Prostate gland (tissue), 2 donors: ENCODE measurements around the gene TAAR6. TPM values are rescaled to one million over a fixed set of nuclear protein-coding genes. Genes with fewer than 3 reads are reported as not detected.
"Not testable (repeated sequence)": the region's sequence is repeated elsewhere in the genome, so short reads cannot be mapped to it uniquely, and the experiment has no call there.

Source experiments
- DNase-seq: peaks from one replicate; pipeline ENCODE4 v3.0.0-alpha.2; 2019; ENCODE audit warnings: low spot score
- H3K27ac ChIP-seq, 2 donors: fragments of 200-600 bp; sonication (generic); 2 replicates each; pipeline ENCODE4 v1.5.1; 2017 to 2019
- H3K27me3 ChIP-seq: fragments of 200-600 bp; sonication (generic); replicated peaks from 2 replicates; pipeline ENCODE4 v1.5.1; 2019; ENCODE audit not compliant: insufficient read depth
- H3K36me3 ChIP-seq, 2 donors: fragments of 200-600 bp; sonication (generic); 1 replicate in 1 of 2; 2 replicates in 1 of 2; pipeline versions ENCODE4 v1.5.1 to v1.8.1; 2017 to 2019
- H3K4me1 ChIP-seq: fragments of 200-600 bp; sonication (generic); replicated peaks from 2 replicates; pipeline ENCODE4 v1.5.1; 2019
- H3K4me3 ChIP-seq, 2 donors: fragments of 200-600 bp; sonication (generic); 2 replicates each; pipeline ENCODE4 v1.5.1; 2017 to 2019
- H3K9me3 ChIP-seq: fragments of 200-600 bp; sonication (generic); 2 replicates; pipeline ENCODE4 v1.5.1; 2017
- CTCF ChIP-seq, 4 experiments: fragments of 200-600 bp in 2 of 4; fragments of 450-650 bp in 2 of 4; sonication (generic) in 2 of 4; IDR thresholded peaks; 1 replicate in 3 of 4; 2 replicates in 1 of 4; pipeline ENCODE4 v1.5.1; 2016 to 2019; ENCODE audit warnings: antibody characterized with exemption in 4 of 4, mild to moderate bottlenecking in 2 of 4, moderate library complexity in 2 of 4
- POLR2A ChIP-seq: fragments of 450-650 bp; IDR thresholded peaks from one replicate; pipeline ENCODE4 v1.6.1; 2016; ENCODE audit warnings: antibody characterized with exemption, mild to moderate bottlenecking
- POLR2AphosphoS5 ChIP-seq: sonication (generic); formaldehyde crosslinking; IDR thresholded peaks from one replicate; pipeline ENCODE4 v1.6.1; 2017; ENCODE audit warnings: antibody characterized with exemption
- WGBS: methylation state at CpG from one replicate; pipeline ENCODE4 v1.1.5; 2018; 5-methylcytosine and 5-hydroxymethylcytosine counted together
- intact Hi-C: fragments of 100-400 bp; cut with DNase I; formaldehyde crosslinking; loops from one replicate; pipeline ENCODE4 v1.14.2; 2022
- total RNA-seq, 2 donors: library from RNA; depleted of rRNA; stranded (reverse); fragments of >200 nt; gene quantifications; one replicate each; pipeline ENCODE4 v1.1.0, GENCODE V29; 2016

TAAR6 gene
- total RNA-seq, 2 donors from 2014 or later, result not detected

GRCh38 chr6:132544826-132545225 lies 25.3 kb upstream of the TAAR6 start:
- H3K9me3 ChIP-seq, result no peaks in the 10 kb centered on the region
- H3K4me3 ChIP-seq, result no peak overlapping the region
- TF ChIP-seq CTCF (IDR thresholded peaks at IDR 0.05), result no peak
- no peak for TF ChIP-seq POLR2A
- TF ChIP-seq POLR2AphosphoS5, result no peak
- H3K27ac ChIP-seq, result no peak overlapping the region
- no peaks in the 10 kb centered on the region for H3K27me3 ChIP-seq
- no peak for DNase-seq
- intact Hi-C loops, result no loop called here
- no peaks in the 10 kb centered on the region for H3K36me3 ChIP-seq
- no peaks in the 10 kb centered on the region for H3K4me1 ChIP-seq

GRCh38 chr6:132548746-132549463 lies 21.2 kb upstream of the TAAR6 start:
- DNase-seq, result no peak
- Histone ChIP-seq H3K4me1 (no peaks in the 10 kb centered on the region), H3K36me3 (no peaks in the 10 kb centered on the region), H3K9me3 (no peaks in the 10 kb centered on the region), H3K4me3 (no peak overlapping the region), H3K27me3 (no peaks in the 10 kb centered on the region), H3K27ac (no peak overlapping the region)
- TF ChIP-seq POLR2AphosphoS5 (no peak), CTCF (IDR thresholded peaks at IDR 0.05) (no peak), POLR2A (no peak)
- intact Hi-C loops, result no loop called here
- WGBS, result 90% methylated on average over 4 of the region's 4 CpGs

GRCh38 chr6:132551214-132551613 lies 18.9 kb upstream of the TAAR6 start:
- intact Hi-C loops, result no loop called here
- WGBS, result 86% methylated on average over 4 of the region's 4 CpGs
- H3K27me3 ChIP-seq, result peaks cover under 1% of the 10 kb centered on the region
- no peaks in the 10 kb centered on the region for H3K4me1 ChIP-seq
- no peak for TF ChIP-seq POLR2A
- no peak for TF ChIP-seq POLR2AphosphoS5
- no peak for TF ChIP-seq CTCF (IDR thresholded peaks at IDR 0.05)
- no peaks in the 10 kb centered on the region for H3K36me3 ChIP-seq
- H3K9me3 ChIP-seq, result no peaks in the 10 kb centered on the region
- H3K4me3 ChIP-seq, result no peak overlapping the region
- DNase-seq, result no peak
- H3K27ac ChIP-seq, result no peak overlapping the region

GRCh38 chr6:132552372-132552771 lies 17.8 kb upstream of the TAAR6 start, which contains the start of gene TAAR8:
Gene TAAR8, plus strand, starts transcription at chr6:132552672. Its CDS starts 21 bp downstream, at chr6:132552693.
- intact Hi-C loops, result no loop called here
- H3K4me3 ChIP-seq, result no peak within 1 kb of the TSS
- H3K27me3 ChIP-seq, result peaks cover 3% of the 10 kb centered on the region
- no peak for DNase-seq
- H3K9me3 ChIP-seq, result no peaks in the 10 kb centered on the region
- 92% methylated on average over 2 of the region's 2 CpGs for WGBS
- TF ChIP-seq CTCF (IDR thresholded peaks at IDR 0.05) (no peak), POLR2A (no peak), POLR2AphosphoS5 (no peak)
- H3K4me1 ChIP-seq, result no peaks in the 10 kb centered on the region
- H3K27ac ChIP-seq, result no peak within 1 kb of the TSS
- no peaks in the 10 kb centered on the region for H3K36me3 ChIP-seq

GRCh38 chr6:132560087-132560486 lies 10.0 kb upstream of the TAAR6 start:
- H3K4me1 ChIP-seq, H3K36me3 ChIP-seq, DNase-seq, H3K27me3 ChIP-seq, intact Hi-C loops, H3K27ac ChIP-seq, H3K4me3 ChIP-seq, H3K9me3 ChIP-seq: not testable (repeated sequence)
- 88% methylated on average over 3 of the region's 3 CpGs for WGBS
